Body of pancreas (tissue), 4 donors: ENCODE data around the gene ADH1B.

Experiments
- POLR2A ChIP-seq, 3 donors: fragments of 450-650 bp; IDR thresholded peaks; one replicate each; pipeline ENCODE4 v1.6.1; 2016; ENCODE audit warnings: antibody characterized with exemption in 3 of 3, mild to moderate bottlenecking in 2 of 3
- TF ChIP-seq, protein P1 (sequence below), 7 experiments: fragments of 450-650 bp in 4 of 7; fragments of 200-600 bp in 3 of 7; sonication (generic) in 3 of 7; IDR thresholded peaks; one replicate each; pipeline ENCODE4 v1.5.1; 2016 to 2019; ENCODE audit warnings: antibody characterized with exemption in 7 of 7

DNA sequence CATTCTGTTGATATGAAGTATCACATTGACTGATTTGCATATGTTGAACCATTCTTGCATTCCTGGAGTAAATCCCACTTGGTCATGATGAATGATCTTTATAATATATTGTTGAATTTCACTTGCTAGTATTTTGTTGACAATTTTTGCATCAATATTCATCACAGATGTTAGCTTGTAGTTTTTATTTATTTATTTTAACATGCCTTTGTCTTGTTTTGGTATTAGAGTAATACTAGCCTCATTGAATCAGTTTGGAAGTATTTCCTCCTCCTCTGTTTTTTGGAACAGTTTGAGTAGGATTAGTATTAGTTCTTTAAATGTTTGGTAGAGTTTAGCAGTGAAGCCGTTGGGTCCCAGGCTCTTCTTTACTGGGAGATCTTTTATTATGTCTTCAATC is 45.3 kb upstream of the ADH1B start:
- TF ChIP-seq, protein P1, sequence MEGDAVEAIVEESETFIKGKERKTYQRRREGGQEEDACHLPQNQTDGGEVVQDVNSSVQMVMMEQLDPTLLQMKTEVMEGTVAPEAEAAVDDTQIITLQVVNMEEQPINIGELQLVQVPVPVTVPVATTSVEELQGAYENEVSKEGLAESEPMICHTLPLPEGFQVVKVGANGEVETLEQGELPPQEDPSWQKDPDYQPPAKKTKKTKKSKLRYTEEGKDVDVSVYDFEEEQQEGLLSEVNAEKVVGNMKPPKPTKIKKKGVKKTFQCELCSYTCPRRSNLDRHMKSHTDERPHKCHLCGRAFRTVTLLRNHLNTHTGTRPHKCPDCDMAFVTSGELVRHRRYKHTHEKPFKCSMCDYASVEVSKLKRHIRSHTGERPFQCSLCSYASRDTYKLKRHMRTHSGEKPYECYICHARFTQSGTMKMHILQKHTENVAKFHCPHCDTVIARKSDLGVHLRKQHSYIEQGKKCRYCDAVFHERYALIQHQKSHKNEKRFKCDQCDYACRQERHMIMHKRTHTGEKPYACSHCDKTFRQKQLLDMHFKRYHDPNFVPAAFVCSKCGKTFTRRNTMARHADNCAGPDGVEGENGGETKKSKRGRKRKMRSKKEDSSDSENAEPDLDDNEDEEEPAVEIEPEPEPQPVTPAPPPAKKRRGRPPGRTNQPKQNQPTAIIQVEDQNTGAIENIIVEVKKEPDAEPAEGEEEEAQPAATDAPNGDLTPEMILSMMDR (IDR thresholded peaks at IDR 0.05), result no peak
- TF ChIP-seq POLR2A (IDR thresholded peaks at IDR 0.05), result no peak
